ENCODE data around the gene TEX44.
"Not testable (repeated sequence)": the region's sequence is repeated elsewhere in the genome, so short reads cannot be mapped to it uniquely, and the experiment has no call there.

Gene TEX44

GRCh38 chr2:231592636-231593145 is at the start of gene TEX44:
TEX44 (plus strand) TSS chr2:231592864; CDS start chr2:231592952, 88 bp downstream.
- no peaks in the 10 kb centered on the region for H3K36me3 ChIP-seq (ENCODE audit: insufficient read depth, low read length)
- no peak within 1 kb of the TSS for H3K4me3 ChIP-seq (ENCODE audit: low read length)
- H3K9me3 ChIP-seq (ENCODE audit: low read length): no peaks in the 10 kb centered on the region

GRCh38 chr2:231545105-231545902 is 47.4 kb upstream of the TEX44 start:
- H3K4me1 ChIP-seq (ENCODE audit: insufficient read depth, low read length): peaks cover 2% of the 10 kb centered on the region
- H3K27me3 ChIP-seq (ENCODE audit: insufficient read depth, low read length): no peaks in the 10 kb centered on the region
- H3K4me3 ChIP-seq (ENCODE audit: low read length): no peak overlapping the region
- H2AFZ ChIP-seq (ENCODE audit: low read depth, low read length): no peak overlapping the region
- H3K9me3 ChIP-seq (ENCODE audit: low read length): no peaks in the 10 kb centered on the region
- H3K36me3 ChIP-seq (ENCODE audit: insufficient read depth, low read length): no peaks in the 10 kb centered on the region

More at GRCh38 chr2:231592636-231593145, at the start of gene TEX44:
- Histone ChIP-seq H3K4me1 (ENCODE audit: insufficient read depth, low read length) (peaks cover 6% of the 10 kb centered on the region), H3K27me3 (ENCODE audit: insufficient read depth, low read length) (peaks cover 6% of the 10 kb centered on the region), H2AFZ (ENCODE audit: low read depth, low read length) (no peak within 1 kb of the TSS)

- Histone ChIP-seq H3K4me1 (ENCODE audit: insufficient read depth, low read length) (no peaks in the 10 kb centered on the region), H2AFZ (ENCODE audit: low read depth, low read length) (no peak overlapping the region), H3K9me3 (ENCODE audit: low read length) (no peaks in the 10 kb centered on the region), H3K27me3 (ENCODE audit: insufficient read depth, low read length) (no peaks in the 10 kb centered on the region), H3K36me3 (ENCODE audit: insufficient read depth, low read length) (no peaks in the 10 kb centered on the region), H3K4me3 (ENCODE audit: low read length) (no peak overlapping the region)
These were observed 46.5 kb upstream of the TEX44 start for GRCh38 chr2:231546014-231546715.

GRCh38 chr2:231547315-231548110 is 45.2 kb upstream of the TEX44 start:
- no peaks in the 10 kb centered on the region for H3K27me3 ChIP-seq (ENCODE audit: insufficient read depth, low read length)
- no peak overlapping the region for H2AFZ ChIP-seq (ENCODE audit: low read depth, low read length)
- H3K36me3 ChIP-seq (ENCODE audit: insufficient read depth, low read length): no peaks in the 10 kb centered on the region
- no peak overlapping the region for H3K4me3 ChIP-seq (ENCODE audit: low read length)
- H3K9me3 ChIP-seq (ENCODE audit: low read length): no peaks in the 10 kb centered on the region
- no peaks in the 10 kb centered on the region for H3K4me1 ChIP-seq (ENCODE audit: insufficient read depth, low read length)

- Histone ChIP-seq H3K9me3 (ENCODE audit: low read length) (no peaks in the 10 kb centered on the region), H2AFZ (ENCODE audit: low read depth, low read length) (no peak overlapping the region), H3K27me3 (ENCODE audit: insufficient read depth, low read length) (no peaks in the 10 kb centered on the region), H3K4me3 (ENCODE audit: low read length) (no peak overlapping the region), H3K4me1 (ENCODE audit: insufficient read depth, low read length) (no peaks in the 10 kb centered on the region), H3K36me3 (ENCODE audit: insufficient read depth, low read length) (no peaks in the 10 kb centered on the region)
These were observed 43.9 kb upstream of the TEX44 start for GRCh38 chr2:231548752-231549151.

GRCh38 chr2:231549446-231550239 is 43.0 kb upstream of the TEX44 start:
- H3K4me1 ChIP-seq (ENCODE audit: insufficient read depth, low read length): no peaks in the 10 kb centered on the region
- no peak overlapping the region for H2AFZ ChIP-seq (ENCODE audit: low read depth, low read length)
- no peaks in the 10 kb centered on the region for H3K9me3 ChIP-seq (ENCODE audit: low read length)
- no peaks in the 10 kb centered on the region for H3K27me3 ChIP-seq (ENCODE audit: insufficient read depth, low read length)
- H3K4me3 ChIP-seq (ENCODE audit: low read length): no peak overlapping the region
- H3K36me3 ChIP-seq (ENCODE audit: insufficient read depth, low read length): no peaks in the 10 kb centered on the region

GRCh38 chr2:231552752-231553151 is 39.9 kb upstream of the TEX44 start:
- H3K4me3 ChIP-seq (ENCODE audit: low read length): no peak overlapping the region

GRCh38 chr2:231554327-231554726 is 38.3 kb upstream of the TEX44 start:
- H3K36me3 ChIP-seq (ENCODE audit: insufficient read depth, low read length): no peaks in the 10 kb centered on the region
- no peak overlapping the region for H2AFZ ChIP-seq (ENCODE audit: low read depth, low read length)
- no peaks in the 10 kb centered on the region for H3K9me3 ChIP-seq (ENCODE audit: low read length)
- no peaks in the 10 kb centered on the region for H3K27me3 ChIP-seq (ENCODE audit: insufficient read depth, low read length)
- no peaks in the 10 kb centered on the region for H3K4me1 ChIP-seq (ENCODE audit: insufficient read depth, low read length)
- H3K4me3 ChIP-seq (ENCODE audit: low read length): no peak overlapping the region

More at GRCh38 chr2:231552752-231553151, 39.9 kb upstream of the TEX44 start:
- H3K36me3 ChIP-seq (ENCODE audit: insufficient read depth, low read length): no peaks in the 10 kb centered on the region
- no peaks in the 10 kb centered on the region for H3K9me3 ChIP-seq (ENCODE audit: low read length)
- no peak overlapping the region for H2AFZ ChIP-seq (ENCODE audit: low read depth, low read length)
- no peaks in the 10 kb centered on the region for H3K4me1 ChIP-seq (ENCODE audit: insufficient read depth, low read length)
- H3K27me3 ChIP-seq (ENCODE audit: insufficient read depth, low read length): no peaks in the 10 kb centered on the region

- H3K4me3 ChIP-seq (ENCODE audit: low read length): no peak overlapping the region
- no peaks in the 10 kb centered on the region for H3K36me3 ChIP-seq (ENCODE audit: insufficient read depth, low read length)
- H3K4me1 ChIP-seq (ENCODE audit: insufficient read depth, low read length): no peaks in the 10 kb centered on the region
- no peaks in the 10 kb centered on the region for H3K27me3 ChIP-seq (ENCODE audit: insufficient read depth, low read length)
- no peak overlapping the region for H2AFZ ChIP-seq (ENCODE audit: low read depth, low read length)
- no peaks in the 10 kb centered on the region for H3K9me3 ChIP-seq (ENCODE audit: low read length)
These were observed 37.7 kb upstream of the TEX44 start for GRCh38 chr2:231554748-231555545.

GRCh38 chr2:231556496-231556895 is 36.2 kb upstream of the TEX44 start:
- not testable (repeated sequence) for H2AFZ ChIP-seq (ENCODE audit: low read depth, low read length); H3K27me3 ChIP-seq (ENCODE audit: insufficient read depth, low read length); H3K4me3 ChIP-seq (ENCODE audit: low read length); H3K9me3 ChIP-seq (ENCODE audit: low read length); H3K36me3 ChIP-seq (ENCODE audit: insufficient read depth, low read length); H3K4me1 ChIP-seq (ENCODE audit: insufficient read depth, low read length)

- Histone ChIP-seq H3K4me1 (ENCODE audit: insufficient read depth, low read length) (no peaks in the 10 kb centered on the region), H3K36me3 (ENCODE audit: insufficient read depth, low read length) (no peaks in the 10 kb centered on the region), H3K9me3 (ENCODE audit: low read length) (no peaks in the 10 kb centered on the region), H3K27me3 (ENCODE audit: insufficient read depth, low read length) (no peaks in the 10 kb centered on the region), H2AFZ (ENCODE audit: low read depth, low read length) (no peak overlapping the region), H3K4me3 (ENCODE audit: low read length) (no peak overlapping the region)
These were observed 35.7 kb upstream of the TEX44 start for GRCh38 chr2:231556981-231557380.
